IMR-90 (cell line): ENCODE data around the gene CLSTN1. TPM values are rescaled to one million over a fixed set of nuclear protein-coding genes. Genes with fewer than 3 reads are reported as not detected.

Source experiments
- ATAC-seq: fragments of 200-7000 bp; cut with Tn5 transposase; 2 replicates; pipeline ENCODE4 v1.9.1; 2020; ENCODE audit warnings: low read depth, mild to moderate bottlenecking, moderate library complexity
- BruUV-seq: library from RNA; stranded (reverse); fragments of 400-500 nt; replicated peaks from 2 replicates; lab custom pipeline; 2021; lab: Mats Ljungman, UMichigan
- CTCF ChIA-PET: fragments of 300-600 bp; formaldehyde crosslinking; extraction: SDS; loops from one replicate; lab custom pipeline; 2021; ENCODE audit warnings: antibody characterized with exemption; lab: Yijun Ruan, JAX
- POLR2A ChIA-PET: fragments of 300-600 bp; sonication (Branson Sonifier 250); formaldehyde crosslinking; loops from one replicate; lab custom pipeline; 2022; ENCODE audit warnings: antibody characterized with exemption; ENCODE audit not compliant: unreplicated experiment; lab: Charles Lee
- DNase-seq: peaks from one replicate; pipeline ENCODE4 v3.0.0; 2013
- H2AFZ ChIP-seq: replicated peaks from 2 replicates; pipeline ENCODE3; 2013; ENCODE audit warnings: low read length, mild to moderate bottlenecking; ENCODE audit not compliant: poor library complexity
- H2AK5ac ChIP-seq: 2 replicates; pipeline ENCODE4 v1.6.1; 2013; ENCODE audit warnings: low read depth, low read length, inconsistent platforms
- H2AK9ac ChIP-seq: replicated peaks from 2 replicates; pipeline ENCODE3; 2013; ENCODE audit warnings: mild to moderate bottlenecking, low read depth, low read length, moderate library complexity; ENCODE audit not compliant: poor library complexity
- H2BK120ac ChIP-seq: 2 replicates; pipeline ENCODE4 v1.6.1; 2013; ENCODE audit warnings: low read depth, low read length, inconsistent platforms
- H2BK15ac ChIP-seq: 3 replicates; pipeline ENCODE4 v1.6.1; 2013; ENCODE audit warnings: low read depth, low read length, inconsistent platforms
- H2BK20ac ChIP-seq: 2 replicates; pipeline ENCODE4 v1.6.1; 2013; ENCODE audit warnings: low read depth, mild to moderate bottlenecking, inconsistent platforms, low read length, moderate library complexity
- H2BK5ac ChIP-seq: 2 replicates; pipeline ENCODE4 v1.6.1; 2013; ENCODE audit warnings: mild to moderate bottlenecking, low read depth, low read length, inconsistent platforms; ENCODE audit not compliant: poor library complexity, severe bottlenecking
- H3K14ac ChIP-seq: replicated peaks from 2 replicates; pipeline ENCODE4 v1.6.1; 2013; ENCODE audit warnings: low read depth, low read length, inconsistent platforms
- H3K18ac ChIP-seq: 2 replicates; pipeline ENCODE4 v1.6.1; 2013; ENCODE audit warnings: low read depth, low read length, control low read depth
- H3K23ac ChIP-seq: 2 replicates; pipeline ENCODE4 v1.6.1; 2013; ENCODE audit warnings: low read depth, low read length, inconsistent platforms
- H3K27ac ChIP-seq: 2 replicates; pipeline ENCODE4 v1.5.1; 2013; ENCODE audit warnings: mild to moderate bottlenecking, control low read depth, low read length; ENCODE audit not compliant: insufficient read depth
- H3K27me3 ChIP-seq: 2 replicates; pipeline ENCODE4 v1.6.1; 2013; ENCODE audit warnings: low read length; ENCODE audit not compliant: control insufficient read depth, insufficient read depth
- H3K36me3 ChIP-seq: 2 replicates; pipeline ENCODE4 v1.6.1; 2013; ENCODE audit warnings: low read length, mixed read lengths; ENCODE audit not compliant: control insufficient read depth, insufficient read depth
- H3K4ac ChIP-seq: 2 replicates; pipeline ENCODE4 v1.6.1; 2013; ENCODE audit warnings: low read depth, low read length, inconsistent platforms
- H3K4me1 ChIP-seq: 2 replicates; pipeline ENCODE4 v1.6.1; 2013; ENCODE audit warnings: low read length, mixed read lengths; ENCODE audit not compliant: control insufficient read depth, insufficient read depth
- H3K4me2 ChIP-seq: 2 replicates; pipeline ENCODE4 v1.6.1; 2013; ENCODE audit warnings: low read depth, mild to moderate bottlenecking, control low read depth, low read length, moderate library complexity
- H3K4me3 ChIP-seq: 2 replicates; pipeline ENCODE4 v1.5.1; 2013; ENCODE audit warnings: low read depth, mild to moderate bottlenecking, control low read depth, low read length, moderate library complexity; ENCODE audit not compliant: insufficient read depth
- H3K56ac ChIP-seq: 2 replicates; pipeline ENCODE4 v1.6.1; 2013; ENCODE audit warnings: low read length, inconsistent platforms; ENCODE audit not compliant: insufficient read depth; ENCODE audit errors: extremely low read depth
- H3K79me1 ChIP-seq, 2 experiments: 2 replicates each; pipeline ENCODE4 v1.6.1; 2013; ENCODE audit warnings: low read length in 2 of 2, inconsistent platforms in 1 of 2, low read depth in 1 of 2
- H3K9ac ChIP-seq: 2 replicates; pipeline ENCODE4 v1.6.1; 2013; ENCODE audit warnings: low read depth, low read length, control low read depth
- H3K9me1 ChIP-seq: 2 replicates; pipeline ENCODE4 v1.6.1; 2013; ENCODE audit warnings: low read length, inconsistent platforms; ENCODE audit not compliant: insufficient read depth
- H3K9me3 ChIP-seq: 2 replicates; pipeline ENCODE4 v1.6.1; 2013; ENCODE audit warnings: low read length; ENCODE audit not compliant: control insufficient read depth, insufficient read depth
- H4K20me1 ChIP-seq: 2 replicates; pipeline ENCODE4 v1.6.1; 2013; ENCODE audit warnings: low read length, inconsistent platforms; ENCODE audit not compliant: insufficient read depth
- H4K5ac ChIP-seq: 2 replicates; pipeline ENCODE4 v1.6.1; 2013; ENCODE audit warnings: mild to moderate bottlenecking, low read depth, low read length, control low read depth
- H4K8ac ChIP-seq, 2 experiments: 2 replicates each; pipeline ENCODE4 v1.6.1; 2013; ENCODE audit warnings: low read depth in 2 of 2, low read length in 2 of 2, control low read depth in 1 of 2, inconsistent platforms in 1 of 2
- H4K91ac ChIP-seq: 2 replicates; pipeline ENCODE4 v1.6.1; 2013; ENCODE audit warnings: low read depth, low read length, inconsistent platforms; ENCODE audit not compliant: insufficient read depth
- BHLHE40 ChIP-seq: fragments of 150-350 bp; IDR thresholded peaks from 2 replicates; pipeline ENCODE4 v1.6.1; 2016; ENCODE audit warnings: mild to moderate bottlenecking, low read depth, low read length
- CEBPB ChIP-seq: IDR thresholded peaks from 2 replicates; pipeline ENCODE4 v1.6.1; 2012; ENCODE audit warnings: low read depth, low read length, improper control_type of control experiment
- CHD1 ChIP-seq: IDR thresholded peaks from 2 replicates; pipeline ENCODE4 v1.6.1; 2012; ENCODE audit warnings: low read depth, low read length, improper control_type of control experiment
- FOS ChIP-seq: fragments of 150-350 bp; IDR thresholded peaks from 2 replicates; pipeline ENCODE4 v1.6.1; 2016; ENCODE audit warnings: low read depth, low read length
- MAFK ChIP-seq: IDR thresholded peaks from 2 replicates; pipeline ENCODE4 v1.6.1; 2012; ENCODE audit warnings: low read depth, low read length, improper control_type of control experiment
- MAZ ChIP-seq: IDR thresholded peaks from 2 replicates; pipeline ENCODE4 v1.6.1; 2012; ENCODE audit warnings: low read depth, mild to moderate bottlenecking, low read length, improper control_type of control experiment, moderate library complexity, borderline replicate concordance
- MXI1 ChIP-seq: IDR thresholded peaks from 2 replicates; pipeline ENCODE4 v1.6.1; 2012; ENCODE audit warnings: low read depth, mild to moderate bottlenecking, low read length, moderate library complexity, borderline replicate concordance
- NFE2L2 ChIP-seq: fragments of 150-350 bp; IDR thresholded peaks from 2 replicates; pipeline ENCODE4 v1.6.1; 2016; ENCODE audit warnings: low read depth, mild to moderate bottlenecking, low read length
- POLR2A ChIP-seq: IDR thresholded peaks from 2 replicates; pipeline ENCODE4 v1.6.1; 2012; ENCODE audit warnings: mild to moderate bottlenecking, low read depth, low read length
- RAD21 ChIP-seq: IDR thresholded peaks from 2 replicates; pipeline ENCODE4 v1.6.1; 2012; ENCODE audit warnings: low read length, improper control_type of control experiment
- RCOR1 ChIP-seq: IDR thresholded peaks from 2 replicates; pipeline ENCODE4 v1.6.1; 2012; ENCODE audit warnings: mild to moderate bottlenecking, low read length, improper control_type of control experiment; ENCODE audit not compliant: insufficient replicate concordance
- RFX5 ChIP-seq: IDR thresholded peaks from 2 replicates; pipeline ENCODE4 v1.8.0; 2012; ENCODE audit warnings: low read depth, mild to moderate bottlenecking, low read length, moderate library complexity
- SMC3 ChIP-seq: fragments of 150-350 bp; IDR thresholded peaks from 2 replicates; pipeline ENCODE4 v1.6.1; 2016; ENCODE audit warnings: low read depth, mild to moderate bottlenecking, antibody characterized with exemption, low read length, moderate library complexity
- WGBS, 2 experiments: methylation state at CpG; one replicate each; pipeline versions ENCODE4 v1.1.5 to v1.1.7; 2013; ENCODE audit warnings: missing lambda C conversion rate in 2 of 2; ENCODE audit not compliant: insufficient read length in 1 of 2; ENCODE audit errors: extremely low coverage in 2 of 2; 5-methylcytosine and 5-hydroxymethylcytosine counted together
- dilution Hi-C: fragments of 300-500 bp; cut with HindIII; formaldehyde crosslinking; loops from one replicate; pipeline ENCODE4 v1.14.3; 2018; ENCODE audit warnings: low sequenced_read_pairs; ENCODE audit not compliant: unreplicated experiment
- in situ Hi-C: fragments of 300-500 bp; cut with MboI; formaldehyde crosslinking; loops from 3 replicates; pipeline ENCODE4 v1.14.3; 2019; ENCODE audit warnings: low sequenced_read_pairs, inconsistent platforms, mixed read lengths
- intact Hi-C: fragments of 100-400 bp; cut with micrococcal nuclease; formaldehyde crosslinking; loops from 2 replicates; pipeline ENCODE4 v1.10.0; 2022
- polyA plus RNA-seq, 3 experiments: library from polyadenylated mRNA; depleted of rRNA; stranded (reverse); fragments of >200 nt; gene quantifications; 2 replicates each; pipeline ENCODE4 v1.2.3, GENCODE V29; 2012; ENCODE audit warnings: low replicate concordance in 1 of 3
- total RNA-seq: library from RNA; depleted of rRNA; stranded (reverse); fragments of >200 nt; gene quantifications from 2 replicates; pipeline ENCODE4 v1.2.3, GENCODE V29; 2012
- TF ChIP-seq, protein P1 (sequence below): conservative IDR thresholded peaks from 2 replicates; pipeline ENCODE4 v1.5.1; 2012; ENCODE audit warnings: mild to moderate bottlenecking, low read depth, low read length, improper control_type of control experiment
- TF ChIP-seq, protein P2 (sequence below): fragments of 150-350 bp; IDR thresholded peaks from 2 replicates; pipeline ENCODE4 v1.6.1; 2016; ENCODE audit warnings: low read depth, mild to moderate bottlenecking, low read length, moderate library complexity, borderline replicate concordance
- TF ChIP-seq, protein P3 (sequence below): fragments of 150-350 bp; IDR thresholded peaks from 2 replicates; pipeline ENCODE4 v1.6.1; 2017; ENCODE audit warnings: mild to moderate bottlenecking, antibody characterized with exemption, low read length, low read depth

Gene CLSTN1
- total and polyA plus RNA-seq, 2 of the 4 experiments (the other 2 are of a cell fraction) = 30.1 to 72.2 TPM

DNA sequence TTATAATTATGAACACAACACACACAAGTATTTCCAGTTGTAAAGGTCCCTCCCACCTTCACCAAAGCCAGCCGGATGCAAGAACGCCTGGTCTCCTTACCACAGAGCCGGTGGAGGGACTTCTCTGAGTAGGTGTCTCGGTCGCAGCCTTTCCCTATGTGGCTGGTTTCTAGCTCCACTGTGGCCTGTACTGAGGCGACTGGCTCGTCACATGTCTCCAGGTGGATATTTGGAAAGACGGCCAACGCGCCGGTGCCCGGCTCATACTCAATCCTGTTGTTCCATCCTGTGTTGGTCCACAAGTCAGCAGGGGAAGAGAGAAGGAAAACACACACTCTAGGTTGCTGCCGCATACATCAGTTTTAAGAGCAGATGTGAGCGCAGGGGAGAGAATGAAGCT lies 74.4 kb downstream of the CLSTN1 start:
- DNase-seq (no peak), ATAC-seq (no peak)
- POLR2A ChIA-PET = no interaction called here
- no peaks in the 10 kb centered on the region for H3K9me3 ChIP-seq
- no peak overlapping the region for H3K14ac ChIP-seq
- H2BK15ac ChIP-seq = no peak overlapping the region
- H4K5ac ChIP-seq = no peak overlapping the region
- H3K56ac ChIP-seq = no peak overlapping the region
- no peak overlapping the region for H2AK9ac ChIP-seq
- H3K79me1 ChIP-seq = peaks cover 12 to 28% of the 10 kb centered on the region in 2 experiments
- no peak overlapping the region for H4K8ac ChIP-seq
- H3K27ac ChIP-seq = no peak overlapping the region
- H2AK5ac ChIP-seq = no peak overlapping the region
- H3K4ac ChIP-seq = no peak overlapping the region
- CTCF ChIA-PET = no interaction called here
- H2BK5ac ChIP-seq = no peak overlapping the region
- dilution Hi-C loops (no loop called here), intact Hi-C loops (no loop called here), in situ Hi-C loops (loop anchor here (5.0 kb wide), 1 partner anchor 48 kb away; no protein-coding TSS in a partner anchor)
- no peak overlapping the region for H2BK20ac ChIP-seq
- H3K27me3 ChIP-seq = no peaks in the 10 kb centered on the region
- no peak overlapping the region for H3K4me3 ChIP-seq
- H3K4me1 ChIP-seq = peaks cover 3% of the 10 kb centered on the region; the same call in 1 of the 2 replicates
- H4K91ac ChIP-seq = no peak overlapping the region
- no peak overlapping the region for H3K9ac ChIP-seq
- H4K20me1 ChIP-seq = peaks cover 5% of the 10 kb centered on the region
- H2AFZ ChIP-seq = no peak overlapping the region
- H2BK120ac ChIP-seq = no peak overlapping the region
- peaks cover 44% of the 10 kb centered on the region for H3K36me3 ChIP-seq
- H3K18ac ChIP-seq = no peak overlapping the region
- 98% methylated on average over 5 of the region's 14 CpGs; no CpG with 5 or more reads in 1 of the 2 experiments for WGBS, 2 experiments
- TF ChIP-seq NFE2L2 (no peak), RAD21 (no peak), CHD1 (no peak), RFX5 (no peak), MXI1 (no peak), SMC3 (no peak), RCOR1 (no peak), MAFK (no peak), CEBPB (no peak), POLR2A (no peak), FOS (no peak), MAZ (no peak), BHLHE40 (no peak)
- TF ChIP-seq, protein P1, sequence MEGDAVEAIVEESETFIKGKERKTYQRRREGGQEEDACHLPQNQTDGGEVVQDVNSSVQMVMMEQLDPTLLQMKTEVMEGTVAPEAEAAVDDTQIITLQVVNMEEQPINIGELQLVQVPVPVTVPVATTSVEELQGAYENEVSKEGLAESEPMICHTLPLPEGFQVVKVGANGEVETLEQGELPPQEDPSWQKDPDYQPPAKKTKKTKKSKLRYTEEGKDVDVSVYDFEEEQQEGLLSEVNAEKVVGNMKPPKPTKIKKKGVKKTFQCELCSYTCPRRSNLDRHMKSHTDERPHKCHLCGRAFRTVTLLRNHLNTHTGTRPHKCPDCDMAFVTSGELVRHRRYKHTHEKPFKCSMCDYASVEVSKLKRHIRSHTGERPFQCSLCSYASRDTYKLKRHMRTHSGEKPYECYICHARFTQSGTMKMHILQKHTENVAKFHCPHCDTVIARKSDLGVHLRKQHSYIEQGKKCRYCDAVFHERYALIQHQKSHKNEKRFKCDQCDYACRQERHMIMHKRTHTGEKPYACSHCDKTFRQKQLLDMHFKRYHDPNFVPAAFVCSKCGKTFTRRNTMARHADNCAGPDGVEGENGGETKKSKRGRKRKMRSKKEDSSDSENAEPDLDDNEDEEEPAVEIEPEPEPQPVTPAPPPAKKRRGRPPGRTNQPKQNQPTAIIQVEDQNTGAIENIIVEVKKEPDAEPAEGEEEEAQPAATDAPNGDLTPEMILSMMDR = no peak
- TF ChIP-seq, protein P2, sequence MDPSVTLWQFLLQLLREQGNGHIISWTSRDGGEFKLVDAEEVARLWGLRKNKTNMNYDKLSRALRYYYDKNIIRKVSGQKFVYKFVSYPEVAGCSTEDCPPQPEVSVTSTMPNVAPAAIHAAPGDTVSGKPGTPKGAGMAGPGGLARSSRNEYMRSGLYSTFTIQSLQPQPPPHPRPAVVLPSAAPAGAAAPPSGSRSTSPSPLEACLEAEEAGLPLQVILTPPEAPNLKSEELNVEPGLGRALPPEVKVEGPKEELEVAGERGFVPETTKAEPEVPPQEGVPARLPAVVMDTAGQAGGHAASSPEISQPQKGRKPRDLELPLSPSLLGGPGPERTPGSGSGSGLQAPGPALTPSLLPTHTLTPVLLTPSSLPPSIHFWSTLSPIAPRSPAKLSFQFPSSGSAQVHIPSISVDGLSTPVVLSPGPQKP = no peak
- TF ChIP-seq, protein P3, sequence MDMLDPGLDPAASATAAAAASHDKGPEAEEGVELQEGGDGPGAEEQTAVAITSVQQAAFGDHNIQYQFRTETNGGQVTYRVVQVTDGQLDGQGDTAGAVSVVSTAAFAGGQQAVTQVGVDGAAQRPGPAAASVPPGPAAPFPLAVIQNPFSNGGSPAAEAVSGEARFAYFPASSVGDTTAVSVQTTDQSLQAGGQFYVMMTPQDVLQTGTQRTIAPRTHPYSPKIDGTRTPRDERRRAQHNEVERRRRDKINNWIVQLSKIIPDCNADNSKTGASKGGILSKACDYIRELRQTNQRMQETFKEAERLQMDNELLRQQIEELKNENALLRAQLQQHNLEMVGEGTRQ = no peak
- no peak overlapping the region for H3K23ac ChIP-seq
- H3K4me2 ChIP-seq = no peak overlapping the region
- H3K9me1 ChIP-seq = peaks cover 10% of the 10 kb centered on the region
- BruUV-seq = no TSS peak
